Spleen (tissue), 7 donors: ENCODE results near the gene KDM4B.

ENCODE experiments used
- CTCF ChIP-seq, 11 experiments: fragments of 200-600 bp in 7 of 11; fragments of 450-650 bp in 4 of 11; sonication (generic) in 4 of 11; IDR thresholded peaks in 8 of 11; conservative IDR thresholded peaks in 3 of 11; 1 replicate in 7 of 11; 2 replicates in 4 of 11; pipeline versions ENCODE4 v1.4.0 to v1.8.0; 2016 to 2021; ENCODE audit warnings: antibody characterized with exemption in 11 of 11, inconsistent platforms in 4 of 11, mild to moderate bottlenecking in 1 of 11
- POLR2A ChIP-seq, 3 donors: fragments of 450-650 bp; IDR thresholded peaks; one replicate each; pipeline ENCODE4 v1.5.1; 2017; ENCODE audit warnings: antibody characterized with exemption in 3 of 3, mild to moderate bottlenecking in 1 of 3
- donor health status: DM: no; HTN: no; CAD: no; lungs with moderate emphysema.
- donor health status: DM: no; HTN: no; CAD: no.
- donor health status: DM: no; HTN: no; CAD: no.

DNA sequence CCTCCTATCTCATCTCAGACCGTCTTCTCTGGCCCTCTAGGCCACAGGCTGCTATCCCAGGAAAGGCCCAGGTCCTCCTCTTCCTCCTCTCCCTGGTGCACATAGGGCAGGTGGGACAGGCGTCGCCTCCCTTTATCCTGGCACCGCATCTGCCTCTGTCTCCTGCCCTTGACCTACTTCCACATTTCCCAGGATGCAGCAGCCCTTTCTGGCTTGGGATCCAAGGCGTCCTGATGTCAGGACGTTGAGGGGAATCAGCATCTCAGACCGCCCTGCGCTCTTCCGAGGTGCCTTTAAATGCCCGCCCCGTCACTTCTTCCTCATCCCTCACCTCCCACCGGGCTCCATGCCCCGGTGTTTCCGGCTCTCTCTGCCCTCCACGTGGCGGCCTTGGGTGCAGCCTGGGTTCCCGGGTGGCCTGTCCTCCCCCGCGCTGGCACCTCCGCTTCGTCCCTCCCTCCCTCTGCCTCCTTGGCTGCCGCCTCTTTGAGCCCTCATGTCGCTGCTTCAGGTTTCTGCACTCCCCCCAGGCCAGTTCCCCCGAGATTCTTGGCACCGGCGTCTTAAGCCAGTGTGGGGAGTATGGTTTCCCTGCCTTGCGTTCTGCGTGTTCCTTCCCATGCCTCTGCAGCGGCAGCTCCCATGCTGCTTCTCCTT is 66.3 kb downstream of the KDM4B start:
- TF ChIP-seq CTCF (IDR thresholded peaks at IDR 0.05 in 8 of 11, conservative IDR thresholded peaks at IDR 0.05 in 3 of 11) (no peak), POLR2A (IDR thresholded peaks at IDR 0.05) (no peak)
